PFSK-1 (cell line): Measurements from ENCODE around the gene ZNF740.

Experiments
- FOXP2 ChIP-seq: optimal IDR thresholded peaks from 2 replicates; pipeline ENCODE3; 2011; ENCODE audit warnings: borderline replicate concordance, control low read depth, inconsistent platforms; ENCODE audit not compliant: insufficient read depth; ENCODE audit errors: extremely low read length, extremely low read depth
- POLR2AphosphoS5 ChIP-seq: IDR thresholded peaks from 2 replicates; pipeline ENCODE4 v1.6.1; 2012; ENCODE audit warnings: low read depth, mild to moderate bottlenecking, control low read depth, low read length, moderate library complexity
- SIN3A ChIP-seq: IDR thresholded peaks from 2 replicates; pipeline ENCODE4 v1.6.1; 2012; ENCODE audit warnings: mild to moderate bottlenecking, low read length, moderate library complexity, borderline replicate concordance; ENCODE audit not compliant: insufficient read depth
- TAF1 ChIP-seq: IDR thresholded peaks from 2 replicates; pipeline ENCODE4 v1.6.1; 2012; ENCODE audit warnings: low read length, control low read depth, borderline replicate concordance; ENCODE audit not compliant: insufficient read depth
- TF ChIP-seq, protein P1 (sequence below), 2 experiments: IDR thresholded peaks; 2 replicates each; pipeline versions ENCODE4 v1.6.1 to v1.8.0; 2011 to 2012; ENCODE audit warnings: low read depth in 2 of 2, low read length in 2 of 2, control low read depth in 1 of 2, inconsistent platforms in 1 of 2, mild to moderate bottlenecking in 1 of 2, moderate library complexity in 1 of 2; ENCODE audit not compliant: insufficient read depth in 1 of 2

The ZNF740 gene

GRCh38 chr12:53204351-53204750, 23.8 kb downstream of the ZNF740 start:
- TF ChIP-seq, protein P1, sequence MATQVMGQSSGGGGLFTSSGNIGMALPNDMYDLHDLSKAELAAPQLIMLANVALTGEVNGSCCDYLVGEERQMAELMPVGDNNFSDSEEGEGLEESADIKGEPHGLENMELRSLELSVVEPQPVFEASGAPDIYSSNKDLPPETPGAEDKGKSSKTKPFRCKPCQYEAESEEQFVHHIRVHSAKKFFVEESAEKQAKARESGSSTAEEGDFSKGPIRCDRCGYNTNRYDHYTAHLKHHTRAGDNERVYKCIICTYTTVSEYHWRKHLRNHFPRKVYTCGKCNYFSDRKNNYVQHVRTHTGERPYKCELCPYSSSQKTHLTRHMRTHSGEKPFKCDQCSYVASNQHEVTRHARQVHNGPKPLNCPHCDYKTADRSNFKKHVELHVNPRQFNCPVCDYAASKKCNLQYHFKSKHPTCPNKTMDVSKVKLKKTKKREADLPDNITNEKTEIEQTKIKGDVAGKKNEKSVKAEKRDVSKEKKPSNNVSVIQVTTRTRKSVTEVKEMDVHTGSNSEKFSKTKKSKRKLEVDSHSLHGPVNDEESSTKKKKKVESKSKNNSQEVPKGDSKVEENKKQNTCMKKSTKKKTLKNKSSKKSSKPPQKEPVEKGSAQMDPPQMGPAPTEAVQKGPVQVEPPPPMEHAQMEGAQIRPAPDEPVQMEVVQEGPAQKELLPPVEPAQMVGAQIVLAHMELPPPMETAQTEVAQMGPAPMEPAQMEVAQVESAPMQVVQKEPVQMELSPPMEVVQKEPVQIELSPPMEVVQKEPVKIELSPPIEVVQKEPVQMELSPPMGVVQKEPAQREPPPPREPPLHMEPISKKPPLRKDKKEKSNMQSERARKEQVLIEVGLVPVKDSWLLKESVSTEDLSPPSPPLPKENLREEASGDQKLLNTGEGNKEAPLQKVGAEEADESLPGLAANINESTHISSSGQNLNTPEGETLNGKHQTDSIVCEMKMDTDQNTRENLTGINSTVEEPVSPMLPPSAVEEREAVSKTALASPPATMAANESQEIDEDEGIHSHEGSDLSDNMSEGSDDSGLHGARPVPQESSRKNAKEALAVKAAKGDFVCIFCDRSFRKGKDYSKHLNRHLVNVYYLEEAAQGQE (IDR thresholded peaks at IDR 0.05; ENCODE audit: insufficient read depth in 1 of 2, low read depth in 2 of 2, low read length in 2 of 2) = no peak
- TF ChIP-seq FOXP2 = no peak
- no peak for TF ChIP-seq POLR2AphosphoS5

- TF ChIP-seq POLR2AphosphoS5 (no peak), TAF1 (no peak), FOXP2 (no peak), SIN3A (no peak)
- TF ChIP-seq, protein P1 (IDR thresholded peaks at IDR 0.05; ENCODE audit: insufficient read depth in 1 of 2, low read depth in 2 of 2, low read length in 2 of 2) = no peak
Measured at GRCh38 chr12:53205747-53206419, 25.4 kb downstream of the ZNF740 start.

DNA sequence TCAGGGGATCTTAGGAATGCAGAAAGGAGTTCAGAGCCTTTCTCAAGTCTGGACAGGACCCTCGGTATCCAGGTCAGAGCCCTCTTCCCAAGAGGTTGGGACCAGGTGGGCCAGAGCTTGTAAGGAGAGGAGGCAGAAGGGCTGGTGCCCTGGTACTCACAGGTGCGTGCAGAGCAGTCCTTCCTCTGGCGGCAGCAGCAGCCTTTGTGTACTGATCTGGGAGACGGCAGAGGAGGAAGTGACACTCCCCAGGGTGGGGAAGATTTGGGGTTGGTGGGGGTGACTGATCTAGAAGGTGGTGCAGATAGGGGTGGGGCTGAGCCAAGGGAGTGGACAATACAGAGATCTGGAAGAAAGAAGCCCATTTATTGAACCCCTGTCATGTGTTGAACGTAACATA, 26.5 kb downstream of the ZNF740 start, which contains the start of gene ITGB7:
ITGB7 (minus strand) TSS at position 210 of the 400 bp plus-strand sequence. CDS start 6,808 bp downstream, outside the sequence.
- TF ChIP-seq FOXP2 (no peak), POLR2AphosphoS5 (no peak), SIN3A (no peak), TAF1 (no peak)
- TF ChIP-seq, protein P1 (IDR thresholded peaks at IDR 0.05; ENCODE audit: insufficient read depth in 1 of 2, low read depth in 2 of 2, low read length in 2 of 2) = no peak

DNA sequence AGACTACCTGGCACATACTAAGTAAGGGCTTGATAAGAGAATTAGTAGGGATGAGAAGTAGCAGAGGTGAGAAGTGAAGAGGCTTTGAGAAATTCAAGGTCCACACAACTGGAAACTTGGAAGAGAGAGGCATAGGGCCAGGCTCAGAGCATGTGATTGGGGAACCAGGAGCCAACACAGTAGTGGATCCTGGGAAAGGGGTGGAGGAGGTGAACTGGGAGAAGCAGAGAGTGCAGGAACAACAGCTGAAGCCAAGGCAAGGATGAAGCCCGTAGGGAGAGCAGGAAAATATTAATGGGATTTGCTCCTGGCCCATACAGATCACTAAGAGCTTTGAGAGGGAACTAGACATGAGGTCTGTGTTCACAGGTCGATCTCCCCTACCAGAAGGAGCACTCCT, 27.9 kb downstream of the ZNF740 start:
- TF ChIP-seq TAF1 (no peak), FOXP2 (no peak), SIN3A (no peak), POLR2AphosphoS5 (no peak)
- TF ChIP-seq, protein P1 (IDR thresholded peaks at IDR 0.05; ENCODE audit: insufficient read depth in 1 of 2, low read depth in 2 of 2, low read length in 2 of 2) = no peak
